KOPT-K1 (cell line): Measurements from ENCODE around the gene TPX2.

Source experiments
- H3K27ac ChIP-seq: fragments of 200-600 bp; sonication (generic); 2 replicates; pipeline ENCODE4 v1.5.1; 2016; ENCODE audit warnings: antibody characterized with exemption, mild to moderate bottlenecking, low read depth, low read length; ENCODE audit not compliant: poor library complexity, severe bottlenecking
- H3K36me3 ChIP-seq: fragments of 200-600 bp; sonication (generic); 2 replicates; pipeline ENCODE4 v1.5.1; 2017; ENCODE audit warnings: antibody characterized with exemption, mild to moderate bottlenecking, low read length, moderate library complexity; ENCODE audit not compliant: insufficient read depth
- H3K9me3 ChIP-seq: fragments of 200-600 bp; sonication (generic); 2 replicates; pipeline ENCODE4 v1.5.1; 2017; ENCODE audit warnings: antibody characterized with exemption, low read length, mild to moderate bottlenecking; ENCODE audit not compliant: insufficient read depth, poor library complexity, severe bottlenecking

TPX2 gene

DNA sequence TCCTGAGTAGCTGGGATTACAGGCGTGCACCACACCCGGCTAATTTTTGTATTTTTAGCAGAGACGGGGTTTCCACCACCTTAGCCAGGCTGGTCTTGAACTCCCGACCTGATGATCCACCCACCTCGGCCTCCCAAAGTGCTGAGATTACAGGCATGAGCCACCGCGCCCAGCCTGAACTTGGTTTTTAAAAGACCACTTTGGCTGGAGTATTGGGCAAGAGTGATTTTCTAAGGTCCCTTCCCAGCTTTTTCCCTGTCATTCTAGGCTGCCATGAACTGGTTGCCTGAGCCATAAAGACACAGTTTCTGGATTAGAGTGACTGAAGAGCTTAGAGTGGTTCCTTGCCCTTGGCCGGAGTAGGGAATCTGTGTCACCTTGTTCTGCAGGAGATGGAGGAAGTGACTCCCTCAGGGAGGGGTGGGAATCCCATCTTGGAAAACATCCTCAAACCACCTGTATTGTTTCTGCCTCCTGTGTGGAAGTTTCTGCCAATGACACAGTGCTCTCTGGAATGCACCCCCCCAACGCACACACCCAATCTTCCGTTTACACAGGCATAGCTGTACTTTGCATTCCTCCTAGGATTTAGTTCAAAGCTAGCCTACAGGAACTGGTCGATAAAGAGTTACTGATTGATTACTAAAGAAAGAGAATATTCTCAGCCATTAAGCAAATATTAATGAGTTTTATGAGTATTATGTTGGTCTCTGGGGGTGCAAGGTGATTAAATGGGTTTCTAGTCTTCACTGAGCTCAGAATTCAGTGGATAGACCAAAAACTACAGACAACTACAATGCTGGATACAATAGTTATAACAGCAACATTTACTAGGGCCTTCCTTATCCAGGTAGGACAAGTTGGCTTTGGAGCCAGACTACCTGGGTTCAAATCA is 34.6 kb upstream of the TPX2 start:
- H3K36me3 ChIP-seq: peaks cover 98% of the 10 kb centered on the region
- no peak overlapping the region for H3K27ac ChIP-seq
- H3K9me3 ChIP-seq: no peaks in the 10 kb centered on the region

DNA sequence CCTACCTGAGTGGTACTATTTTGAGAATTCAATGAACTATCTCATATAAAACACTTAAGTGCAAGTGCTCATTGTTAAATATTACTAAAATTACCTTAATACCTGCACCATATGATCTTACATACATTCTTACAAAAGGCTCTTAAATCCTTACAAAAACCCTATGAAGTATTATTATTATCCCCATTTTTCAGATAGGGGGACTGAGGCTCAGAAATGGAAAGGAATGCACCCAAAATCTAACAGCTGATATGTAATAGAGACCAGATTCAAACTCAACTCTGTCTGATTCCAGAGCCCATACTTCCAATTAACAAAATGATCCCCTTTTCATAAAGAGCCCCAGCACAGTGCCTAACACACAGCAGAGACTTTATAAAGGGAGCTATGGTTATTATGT is 33.9 kb upstream of the TPX2 start:
- H3K27ac ChIP-seq: no peak overlapping the region

DNA sequence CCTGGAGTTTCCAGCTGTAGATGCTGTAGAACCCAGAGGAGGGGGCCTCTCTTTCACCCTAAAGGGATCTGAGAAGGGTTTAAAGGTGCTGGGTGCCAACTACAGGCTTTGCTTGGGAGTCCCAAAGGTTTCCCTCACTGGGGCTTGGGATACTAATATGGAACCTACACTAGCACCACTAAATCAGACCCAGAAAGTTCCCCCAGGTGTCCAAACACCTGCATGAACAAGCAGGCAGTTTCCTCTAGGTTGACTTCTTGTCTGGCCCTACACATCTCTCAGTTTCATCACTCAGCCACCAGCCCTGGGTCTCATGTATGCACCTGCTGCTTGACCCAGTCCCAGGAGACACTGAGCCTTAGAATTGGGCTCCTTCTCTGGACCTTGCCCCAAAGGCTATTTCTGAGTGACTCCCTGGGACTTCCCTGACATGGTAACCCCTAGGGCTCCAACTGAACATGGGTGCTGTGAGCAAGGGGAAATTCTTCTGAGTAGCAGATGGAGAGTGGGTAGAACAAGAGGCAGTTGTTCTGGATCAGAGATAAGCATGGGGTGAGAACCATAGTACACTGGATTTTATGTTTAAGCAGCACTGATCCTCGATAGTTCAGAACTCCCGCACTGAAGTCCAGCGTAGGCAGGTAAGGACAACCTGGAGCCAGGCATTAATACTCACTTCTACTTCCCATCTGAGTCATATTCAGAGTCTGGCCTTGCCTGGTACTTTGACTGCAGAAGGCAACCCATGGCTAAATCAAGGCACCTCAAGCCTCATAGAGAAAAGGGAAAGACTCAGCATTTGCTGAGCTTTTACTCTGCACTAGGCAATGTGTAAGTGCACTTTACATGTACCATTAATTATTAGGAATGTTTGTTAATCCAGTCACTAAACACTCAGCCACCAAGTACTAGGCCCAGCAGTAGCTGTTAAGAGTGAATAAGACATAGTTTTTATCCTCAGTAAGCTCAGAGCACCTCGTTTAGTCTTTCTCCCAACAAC is 33.2 kb upstream of the TPX2 start:
- Histone ChIP-seq H3K9me3 (no peaks in the 10 kb centered on the region), H3K27ac (peak overlapping the region; percentile 20), H3K36me3 (peaks cover 98% of the 10 kb centered on the region)

More for the DNA sequence above, 33.9 kb upstream of the TPX2 start:
- Histone ChIP-seq H3K9me3 (no peaks in the 10 kb centered on the region), H3K36me3 (peaks cover 98% of the 10 kb centered on the region)

DNA sequence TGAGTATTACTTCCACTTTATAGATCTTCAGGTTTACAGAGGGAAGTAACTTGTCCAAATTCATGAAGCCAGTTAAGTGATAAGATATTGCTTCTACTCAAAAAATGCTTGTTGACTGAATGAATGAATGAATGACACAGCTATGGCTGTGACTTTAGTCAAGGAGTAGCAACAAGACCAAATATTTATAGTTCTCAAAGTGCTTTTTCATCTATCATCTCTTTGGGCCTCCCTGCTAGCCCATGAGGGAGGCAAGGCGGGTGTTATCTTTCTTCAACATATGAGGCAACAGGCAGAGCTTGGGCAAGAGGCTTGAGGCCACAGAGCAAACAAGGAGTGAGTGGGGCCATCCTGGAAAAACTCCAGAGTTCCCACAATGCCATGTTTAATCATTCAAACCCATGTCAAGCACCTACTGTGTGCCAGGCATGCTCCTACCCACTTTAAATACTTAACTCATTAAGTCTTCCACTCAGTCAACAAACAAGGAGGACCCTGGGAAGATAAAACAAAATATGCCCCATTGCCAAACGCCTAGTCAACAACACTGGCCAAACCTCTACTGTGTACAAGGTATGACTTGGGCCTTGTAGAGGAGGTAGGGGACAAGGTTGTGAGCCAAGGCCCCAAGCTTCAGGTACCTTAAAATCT is 32.4 kb upstream of the TPX2 start:
- Histone ChIP-seq H3K9me3 (no peaks in the 10 kb centered on the region), H3K27ac (peak overlapping the region; percentile 20), H3K36me3 (peaks cover 98% of the 10 kb centered on the region)

- Histone ChIP-seq H3K9me3 (no peaks in the 10 kb centered on the region), H3K36me3 (peaks cover 98% of the 10 kb centered on the region), H3K27ac (no peak overlapping the region)
These were observed 31.9 kb upstream of the TPX2 start for GRCh38 chr20:31707258-31707615.

- no peaks in the 10 kb centered on the region for H3K9me3 ChIP-seq
- H3K27ac ChIP-seq: peak overlapping the region; percentile 56
- peaks cover 99% of the 10 kb centered on the region for H3K36me3 ChIP-seq
These were observed 30.9 kb upstream of the TPX2 start for GRCh38 chr20:31707994-31708735.

- H3K27ac ChIP-seq: peak overlapping the region; percentile 56
- peaks cover 99% of the 10 kb centered on the region for H3K36me3 ChIP-seq
- H3K9me3 ChIP-seq: no peaks in the 10 kb centered on the region
These were observed 30.2 kb upstream of the TPX2 start for GRCh38 chr20:31708736-31709534.

GRCh38 chr20:31709939-31710338 is 29.2 kb upstream of the TPX2 start:
- no peak overlapping the region for H3K27ac ChIP-seq
- H3K36me3 ChIP-seq: peaks cover 99% of the 10 kb centered on the region
- H3K9me3 ChIP-seq: no peaks in the 10 kb centered on the region

GRCh38 chr20:31710423-31711108 is 28.5 kb upstream of the TPX2 start:
- Histone ChIP-seq H3K36me3 (peaks cover 99% of the 10 kb centered on the region), H3K9me3 (no peaks in the 10 kb centered on the region), H3K27ac (peak overlapping the region; percentile 19)

DNA sequence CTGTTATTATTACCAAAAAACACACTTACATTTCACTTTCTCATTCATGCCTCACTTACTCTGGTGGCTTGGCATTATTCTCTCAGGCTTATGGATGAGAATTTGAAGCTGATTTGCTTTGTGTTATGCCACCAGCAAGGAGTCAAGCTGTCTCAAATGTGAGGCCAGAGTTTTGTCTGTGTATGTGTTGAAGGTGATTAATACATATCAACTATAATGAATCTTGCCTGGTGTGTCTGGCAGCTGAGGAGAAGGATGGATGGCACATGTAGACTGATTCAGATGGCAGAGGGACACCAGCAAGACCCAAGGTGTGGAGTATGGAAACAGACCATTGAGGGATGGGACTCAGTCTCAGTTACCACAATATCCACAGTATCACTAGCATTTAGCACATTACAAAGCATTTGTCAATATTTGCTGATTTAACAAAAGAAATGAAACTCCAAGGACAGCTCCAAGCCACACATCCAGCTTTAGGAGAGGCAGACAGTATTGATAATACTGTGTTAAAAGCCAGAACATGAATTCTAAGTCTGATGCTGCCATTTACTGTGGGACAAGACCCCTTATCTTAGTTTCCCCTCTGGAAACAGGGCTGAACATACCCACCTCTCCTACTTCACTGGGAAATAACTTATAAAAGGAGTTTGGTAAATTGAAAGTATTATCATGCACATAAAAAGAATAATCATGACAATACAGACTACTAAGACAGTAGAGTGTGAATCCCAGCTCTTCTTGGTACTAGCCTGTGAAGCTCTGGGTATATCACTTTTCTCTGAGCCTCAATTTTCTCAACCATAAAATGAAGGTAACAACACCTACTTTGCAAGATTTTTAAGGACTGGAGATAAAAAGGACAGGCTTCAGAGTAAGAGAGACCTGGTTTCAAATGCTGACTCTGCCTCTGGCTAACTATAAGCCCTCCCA is 27.6 kb upstream of the TPX2 start:
- Histone ChIP-seq H3K36me3 (peaks cover 99% of the 10 kb centered on the region), H3K9me3 (no peaks in the 10 kb centered on the region), H3K27ac (peak overlapping the region; percentile 19)

DNA sequence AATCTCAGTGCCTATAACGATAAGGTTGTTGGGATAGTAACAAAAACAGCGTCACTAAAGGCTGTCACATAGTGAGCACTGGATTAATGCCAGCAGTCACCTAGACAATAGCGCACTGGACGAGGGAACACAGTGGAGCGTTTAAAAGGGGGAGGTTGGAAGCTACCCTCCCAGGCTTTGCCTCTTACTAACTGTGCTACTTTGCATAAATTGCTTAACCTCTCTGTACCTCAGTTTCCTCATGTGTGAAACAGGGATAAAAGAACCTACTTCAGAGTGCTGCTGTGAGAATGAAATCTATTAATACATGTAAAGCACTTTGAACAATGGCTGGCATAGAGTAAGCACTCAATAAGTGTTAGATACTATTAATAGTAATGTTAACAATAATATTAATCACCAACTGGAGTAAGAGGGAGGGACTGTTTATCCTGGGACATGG is 27.0 kb upstream of the TPX2 start:
- H3K9me3 ChIP-seq: no peaks in the 10 kb centered on the region
- no peak overlapping the region for H3K27ac ChIP-seq
- H3K36me3 ChIP-seq: peaks cover 99% of the 10 kb centered on the region

- H3K27ac ChIP-seq: no peak overlapping the region
- H3K36me3 ChIP-seq: peaks cover 99% of the 10 kb centered on the region
- no peaks in the 10 kb centered on the region for H3K9me3 ChIP-seq
These were observed 26.4 kb upstream of the TPX2 start for GRCh38 chr20:31712564-31713311.
